Activated naive CD8-positive, alpha-beta T cell treated with anti-CD3 and anti-CD28 coated beads, Interleukin-2, amount 10 ng/mL, durations not matched to agents 7 days and 5 days (primary cell): ENCODE data around the gene IL1RAPL2. TPM values are rescaled to one million over a fixed set of nuclear protein-coding genes. Genes with fewer than 3 reads are reported as not detected.

Experiments used
- ATAC-seq: fragments of 150-1000 bp; cut with Tn5 transposase; one replicate; pipeline ENCODE4 v1.10.0; 2021; ENCODE audit warnings: low read depth, moderate library complexity
- POLR2A ChIA-PET: fragments of 350-600 bp; sonication (Branson Sonifier 250); formaldehyde crosslinking; loops from one replicate; lab custom pipeline; 2021; ENCODE audit warnings: antibody characterized with exemption; lab: Charles Lee
- DNase-seq: peaks from one replicate; pipeline ENCODE4 v3.0.0; 2021
- H3K27ac Mint-ChIP-seq: one replicate; pipeline ENCODE4 v1.8.0; 2022; ENCODE audit warnings: mild to moderate bottlenecking, mixed read lengths
- H3K27me3 Mint-ChIP-seq: one replicate; pipeline ENCODE4 v1.8.0; 2022; ENCODE audit warnings: mild to moderate bottlenecking, moderate library complexity, mixed read lengths
- H3K36me3 Mint-ChIP-seq: one replicate; pipeline ENCODE4 v1.8.0; 2021; ENCODE audit warnings: mild to moderate bottlenecking, mixed read lengths
- H3K4me1 Mint-ChIP-seq: one replicate; pipeline ENCODE4 v1.8.0; 2021; ENCODE audit warnings: mixed read lengths
- H3K4me3 Mint-ChIP-seq: one replicate; pipeline ENCODE4 v1.8.0; 2022; ENCODE audit warnings: mild to moderate bottlenecking, moderate library complexity, mixed read lengths
- H3K9me3 Mint-ChIP-seq: one replicate; pipeline ENCODE4 v1.8.0; 2021; ENCODE audit warnings: mixed read lengths
- total RNA-seq, 2 experiments: library from RNA; stranded (reverse); gene quantifications; one replicate each; pipeline ENCODE4 v1.2.3, GENCODE V29; 2021

The IL1RAPL2 gene
- total RNA-seq, 2 experiments from 2014 or later, result not detected

DNA sequence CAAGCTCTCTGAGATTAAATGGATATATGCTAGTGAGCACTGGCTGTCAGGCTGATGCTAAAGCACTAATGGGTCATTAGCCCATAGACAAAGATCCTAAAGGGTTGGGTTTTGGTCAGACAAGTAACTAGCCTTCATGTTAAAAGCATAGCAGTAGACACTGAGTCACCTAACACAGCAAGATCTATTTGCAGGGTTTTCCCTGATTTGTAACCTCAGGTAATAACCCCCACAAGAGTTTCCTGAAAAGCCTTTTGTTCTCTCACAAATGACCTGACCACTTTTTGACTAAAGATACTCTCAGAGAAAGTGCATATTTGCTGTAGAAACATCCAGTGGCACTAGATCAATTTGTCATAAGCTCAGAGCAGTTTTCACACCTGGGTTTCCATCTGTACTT lies 905.6 kb downstream of the IL1RAPL2 start:
- Mint-ChIP-seq H3K4me1 (no peaks in the 10 kb centered on the region), H3K36me3 (no peaks in the 10 kb centered on the region), H3K27ac (no peak overlapping the region), H3K27me3 (no peaks in the 10 kb centered on the region), H3K4me3 (no peak overlapping the region), H3K9me3 (no peaks in the 10 kb centered on the region)
- DNase-seq, result no peak
- POLR2A ChIA-PET, result no interaction called here
- ATAC-seq, result no peak

DNA sequence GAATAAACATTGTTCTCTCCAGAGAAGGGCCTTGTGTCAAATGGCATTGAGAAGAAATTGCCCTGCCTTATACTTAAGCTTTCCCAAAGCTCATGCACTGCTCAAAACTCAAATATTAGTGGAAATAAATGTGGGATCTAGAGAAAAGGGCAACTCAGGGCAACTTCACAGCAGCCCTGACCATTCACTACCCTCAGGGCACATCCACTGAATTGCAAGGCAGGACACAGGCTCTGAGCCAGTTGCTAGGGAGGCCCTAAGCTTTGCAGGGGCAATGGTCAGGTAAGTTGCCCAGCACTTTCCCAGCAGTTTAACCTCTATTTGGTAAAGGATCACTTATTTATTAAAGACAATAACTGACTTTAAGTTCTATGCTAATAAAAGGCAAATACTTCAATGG lies 909.8 kb downstream of the IL1RAPL2 start:
- H3K36me3 Mint-ChIP-seq, result no peaks in the 10 kb centered on the region
- no peak for ATAC-seq
- no peaks in the 10 kb centered on the region for H3K27me3 Mint-ChIP-seq
- H3K4me1 Mint-ChIP-seq, result no peaks in the 10 kb centered on the region
- no peak overlapping the region for H3K4me3 Mint-ChIP-seq
- no peak overlapping the region for H3K27ac Mint-ChIP-seq
- DNase-seq, result no peak
- H3K9me3 Mint-ChIP-seq, result no peaks in the 10 kb centered on the region
- POLR2A ChIA-PET, result no interaction called here

DNA sequence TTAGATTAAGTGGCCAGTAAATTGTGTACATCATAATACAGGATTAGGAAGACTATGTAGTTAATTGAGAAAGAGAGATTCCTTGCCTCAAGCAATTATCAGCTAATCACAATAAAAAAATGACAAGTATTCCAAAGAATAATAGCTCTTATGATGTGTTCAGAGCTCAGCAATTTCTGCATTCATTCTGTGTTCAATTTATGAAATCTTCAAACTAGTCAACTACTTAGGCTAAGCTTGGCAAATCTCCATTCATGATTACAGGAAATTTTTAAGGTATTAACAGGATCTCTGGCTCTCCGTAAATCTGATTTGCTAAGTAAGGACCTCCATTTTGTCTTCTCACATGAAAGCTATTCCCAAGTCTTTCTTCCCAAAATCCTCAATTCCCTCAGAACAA lies 911.4 kb downstream of the IL1RAPL2 start:
- Mint-ChIP-seq H3K27ac (no peak overlapping the region), H3K27me3 (no peaks in the 10 kb centered on the region), H3K4me1 (no peaks in the 10 kb centered on the region), H3K9me3 (no peaks in the 10 kb centered on the region), H3K36me3 (no peaks in the 10 kb centered on the region), H3K4me3 (no peak overlapping the region)
- POLR2A ChIA-PET, result no interaction called here
- no peak for DNase-seq
- no peak for ATAC-seq

DNA sequence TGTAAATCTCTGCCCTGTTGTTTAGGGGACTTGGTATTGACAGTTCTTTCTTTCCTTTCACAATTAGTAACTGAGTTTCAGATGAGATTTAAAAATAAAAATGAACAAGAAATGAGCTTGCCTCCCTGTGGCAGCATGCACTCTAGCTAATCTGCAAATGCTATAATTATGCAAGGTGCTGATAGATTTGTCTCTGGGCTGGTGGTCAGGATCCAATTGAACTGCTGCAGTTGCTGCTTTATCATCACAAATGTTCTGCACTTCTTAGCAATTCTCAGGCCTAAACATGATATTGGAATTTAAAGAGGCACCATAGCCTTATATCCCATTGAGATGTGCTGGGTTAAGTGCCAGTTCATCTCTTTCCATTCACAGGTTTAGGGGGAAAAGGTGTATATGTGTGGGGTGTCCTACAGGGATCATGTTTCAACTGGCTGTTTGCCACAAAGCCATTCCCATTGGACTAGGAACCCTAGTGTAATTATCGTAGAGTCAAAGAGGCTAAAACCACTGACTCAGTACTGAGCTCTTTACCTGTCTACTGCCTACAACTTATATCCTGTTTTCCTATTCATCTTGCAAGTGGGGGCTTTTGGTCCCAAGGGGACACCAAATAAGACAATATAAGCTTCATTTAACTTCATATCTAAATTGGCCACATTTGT lies 914.8 kb downstream of the IL1RAPL2 start:
- no peak overlapping the region for H3K4me3 Mint-ChIP-seq
- DNase-seq, result no peak
- POLR2A ChIA-PET, result no interaction called here
- H3K4me1 Mint-ChIP-seq, result no peaks in the 10 kb centered on the region
- no peaks in the 10 kb centered on the region for H3K9me3 Mint-ChIP-seq
- H3K27me3 Mint-ChIP-seq, result no peaks in the 10 kb centered on the region
- no peaks in the 10 kb centered on the region for H3K36me3 Mint-ChIP-seq
- no peak overlapping the region for H3K27ac Mint-ChIP-seq
- no peak for ATAC-seq

DNA sequence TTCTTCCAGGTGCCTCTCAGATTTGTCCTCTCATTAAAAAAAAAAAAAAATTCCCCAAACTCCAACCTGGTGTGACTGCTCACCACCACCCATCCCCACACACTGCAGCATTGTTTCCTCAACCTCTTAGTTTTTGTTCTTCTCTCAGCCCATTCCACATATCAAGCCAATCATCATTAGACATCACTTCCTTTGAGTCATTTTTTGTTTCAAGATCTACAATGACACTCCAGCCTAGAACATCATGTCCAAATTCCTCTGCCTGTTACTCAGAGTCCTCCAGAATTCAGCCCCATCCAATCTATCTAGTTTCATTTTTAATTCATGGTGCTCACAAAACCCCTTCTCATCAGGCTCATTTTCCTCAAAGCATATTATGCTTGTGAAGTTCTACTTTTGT lies 917.0 kb downstream of the IL1RAPL2 start:
- Mint-ChIP-seq H3K27ac (no peak overlapping the region), H3K27me3 (no peaks in the 10 kb centered on the region), H3K4me1 (no peaks in the 10 kb centered on the region), H3K9me3 (no peaks in the 10 kb centered on the region), H3K36me3 (no peaks in the 10 kb centered on the region), H3K4me3 (no peak overlapping the region)
- POLR2A ChIA-PET, result no interaction called here
- DNase-seq (no peak), ATAC-seq (no peak)

DNA sequence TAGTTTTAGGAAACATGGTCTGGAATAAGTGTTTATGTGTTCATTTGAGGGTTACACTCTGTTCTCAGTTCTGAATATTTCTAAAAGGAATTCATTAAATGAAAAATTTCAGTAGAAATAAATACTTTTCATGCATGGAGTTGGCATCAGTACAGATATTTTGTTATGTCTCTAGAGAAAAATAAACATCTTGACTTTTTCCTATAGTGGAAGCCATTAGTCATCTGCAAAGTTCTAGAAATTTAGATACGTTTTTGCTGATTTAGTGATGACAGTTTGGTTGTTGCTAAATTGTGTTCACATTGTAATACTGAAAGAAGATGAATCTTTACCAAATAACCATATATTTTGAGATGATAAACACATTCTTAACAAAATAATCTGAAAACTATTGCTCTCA lies 922.7 kb downstream of the IL1RAPL2 start:
- POLR2A ChIA-PET, result no interaction called here
- Mint-ChIP-seq H3K27ac (no peak overlapping the region), H3K27me3 (no peaks in the 10 kb centered on the region), H3K9me3 (no peaks in the 10 kb centered on the region), H3K36me3 (no peaks in the 10 kb centered on the region), H3K4me3 (no peak overlapping the region), H3K4me1 (no peaks in the 10 kb centered on the region)
- ATAC-seq, result no peak
- no peak for DNase-seq

DNA sequence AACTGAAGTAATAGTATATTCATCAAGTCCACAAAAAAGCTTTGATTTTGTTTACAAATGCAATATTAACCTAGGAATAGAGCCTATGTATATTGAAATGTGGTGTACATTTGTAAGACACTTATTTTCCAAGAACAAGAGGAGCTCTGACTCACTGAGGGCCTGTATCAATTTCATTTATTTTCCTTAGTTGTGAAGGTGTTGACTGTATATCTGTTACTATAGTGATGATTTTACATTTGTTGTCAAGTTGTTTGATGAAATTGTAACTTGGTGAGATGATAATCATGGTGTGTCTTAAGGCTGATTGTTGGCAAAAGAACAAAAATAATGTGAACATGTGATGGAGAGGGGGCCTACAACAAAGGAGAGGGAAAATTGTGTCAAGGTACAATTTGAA lies 929.4 kb downstream of the IL1RAPL2 start:
- no peak for ATAC-seq

DNA sequence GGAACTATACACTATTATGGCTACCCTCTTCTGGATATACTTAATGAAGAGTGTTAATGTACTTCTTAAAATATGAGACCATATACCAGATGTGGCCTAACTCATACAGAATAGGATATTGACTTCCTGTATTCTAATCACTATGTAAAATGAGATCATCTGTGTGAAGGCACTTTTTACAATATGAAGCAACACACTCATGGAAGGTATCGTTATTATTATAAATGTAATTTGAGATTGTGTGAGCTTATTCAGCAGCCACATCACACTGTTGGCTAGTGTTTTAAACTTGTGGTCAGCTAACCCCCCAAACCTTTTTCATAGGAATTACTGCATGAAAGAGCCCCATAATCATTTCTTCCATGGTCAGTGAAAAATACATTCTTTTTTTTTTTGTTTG lies 936.3 kb downstream of the IL1RAPL2 start:
- Mint-ChIP-seq H3K27me3 (no peaks in the 10 kb centered on the region), H3K27ac (no peak overlapping the region)

More for the DNA sequence above, 929.4 kb downstream of the IL1RAPL2 start:
- no peaks in the 10 kb centered on the region for H3K4me1 Mint-ChIP-seq
- DNase-seq, result no peak
- no peaks in the 10 kb centered on the region for H3K9me3 Mint-ChIP-seq
- H3K4me3 Mint-ChIP-seq, result no peak overlapping the region
- POLR2A ChIA-PET, result no interaction called here
- no peaks in the 10 kb centered on the region for H3K27me3 Mint-ChIP-seq
- no peaks in the 10 kb centered on the region for H3K36me3 Mint-ChIP-seq
- H3K27ac Mint-ChIP-seq, result no peak overlapping the region

DNA sequence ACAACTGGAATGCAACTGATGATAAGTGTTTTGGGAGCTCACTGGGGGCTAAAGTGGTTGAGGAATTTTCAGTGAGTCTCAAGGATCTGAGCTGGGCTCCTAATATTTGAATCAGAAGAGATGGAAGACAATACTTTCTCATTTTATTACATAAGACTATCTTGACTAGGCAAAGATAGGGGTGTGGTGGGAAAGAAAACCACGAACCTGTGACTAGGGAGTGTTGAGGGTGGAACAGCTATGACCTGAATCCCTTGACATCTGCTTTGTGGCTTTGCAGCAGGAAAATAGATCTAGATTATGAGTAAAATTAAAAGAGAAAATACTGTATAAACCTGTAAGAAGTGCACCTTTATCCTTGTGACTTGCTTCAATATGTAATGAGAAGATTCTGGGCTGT lies 949.6 kb downstream of the IL1RAPL2 start:
- Mint-ChIP-seq H3K4me3 (no peak overlapping the region), H3K36me3 (no peaks in the 10 kb centered on the region), H3K9me3 (no peaks in the 10 kb centered on the region), H3K27ac (no peak overlapping the region), H3K4me1 (no peaks in the 10 kb centered on the region), H3K27me3 (no peaks in the 10 kb centered on the region)
- no peak for DNase-seq
- ATAC-seq, result no peak
- POLR2A ChIA-PET, result no interaction called here

More for the DNA sequence above, 936.3 kb downstream of the IL1RAPL2 start:
- no peak for DNase-seq
- Mint-ChIP-seq H3K9me3 (no peaks in the 10 kb centered on the region), H3K4me1 (no peaks in the 10 kb centered on the region), H3K4me3 (no peak overlapping the region), H3K36me3 (no peaks in the 10 kb centered on the region)
- POLR2A ChIA-PET, result no interaction called here
- no peak for ATAC-seq

DNA sequence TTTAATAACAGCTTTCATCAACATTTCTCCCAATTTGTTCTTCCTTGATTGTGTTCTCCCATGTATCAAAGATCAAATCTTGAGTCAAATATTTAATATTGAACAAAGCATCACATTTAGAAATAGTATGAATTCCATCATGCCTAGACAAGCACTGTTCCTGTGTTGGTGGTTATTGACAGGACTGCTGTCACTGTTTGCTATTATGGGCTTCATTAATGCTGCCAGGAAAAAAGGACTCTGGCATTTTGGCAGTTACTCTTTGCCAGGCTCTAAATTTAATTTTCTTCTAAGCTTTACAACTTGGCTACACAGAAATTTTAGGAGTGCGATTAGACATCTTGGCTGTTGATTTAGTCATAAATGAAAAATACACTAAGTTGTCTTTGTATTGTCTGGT lies 960.4 kb downstream of the IL1RAPL2 start:
- H3K4me1 Mint-ChIP-seq, result no peaks in the 10 kb centered on the region
- DNase-seq (no peak), ATAC-seq (no peak)
- no peaks in the 10 kb centered on the region for H3K9me3 Mint-ChIP-seq
- POLR2A ChIA-PET, result no interaction called here
- no peaks in the 10 kb centered on the region for H3K36me3 Mint-ChIP-seq
- no peak overlapping the region for H3K4me3 Mint-ChIP-seq
- H3K27ac Mint-ChIP-seq, result no peak overlapping the region
- no peaks in the 10 kb centered on the region for H3K27me3 Mint-ChIP-seq

DNA sequence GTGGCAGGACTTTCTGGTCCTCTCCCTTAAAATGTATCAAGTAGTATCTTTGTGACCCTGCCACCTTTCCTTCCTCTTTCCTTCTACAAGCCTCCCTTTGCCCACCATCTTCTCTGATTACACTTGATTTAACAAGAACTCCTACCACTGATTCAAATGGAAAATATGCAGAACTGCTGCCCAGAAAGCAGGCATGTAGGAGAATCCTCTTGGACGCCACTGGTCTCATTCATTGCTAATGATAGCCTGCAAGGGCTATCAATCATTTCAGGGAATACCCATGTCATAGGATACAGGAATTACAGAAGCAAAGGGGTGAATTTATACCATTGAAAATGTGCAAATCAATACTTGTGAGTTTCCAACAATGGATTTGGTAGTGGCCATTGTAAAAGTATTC lies 961.8 kb downstream of the IL1RAPL2 start:
- DNase-seq, result no peak
- no peaks in the 10 kb centered on the region for H3K27me3 Mint-ChIP-seq
- no peak overlapping the region for H3K4me3 Mint-ChIP-seq
- H3K4me1 Mint-ChIP-seq, result no peaks in the 10 kb centered on the region
- H3K36me3 Mint-ChIP-seq, result no peaks in the 10 kb centered on the region
- no peak for ATAC-seq
- no peaks in the 10 kb centered on the region for H3K9me3 Mint-ChIP-seq
- H3K27ac Mint-ChIP-seq, result no peak overlapping the region
- POLR2A ChIA-PET, result no interaction called here

DNA sequence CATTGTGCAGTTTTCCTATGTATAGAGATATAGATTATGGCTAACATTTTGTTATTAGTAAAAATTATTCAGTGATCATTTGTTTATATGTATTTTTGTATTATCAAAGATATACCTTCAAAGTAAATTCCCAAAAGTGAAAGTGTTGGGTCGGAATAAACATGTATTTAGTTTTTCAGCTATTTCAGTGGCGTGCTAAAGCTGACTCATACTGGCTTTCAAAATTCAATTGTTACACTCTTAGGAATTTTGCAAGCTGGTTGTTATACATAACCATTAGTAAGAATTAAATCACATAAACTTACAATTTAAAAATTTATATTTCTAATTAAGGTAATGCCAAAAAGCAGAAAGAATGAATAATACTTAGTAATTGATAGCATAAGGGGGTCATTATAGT lies 968.0 kb downstream of the IL1RAPL2 start:
- Mint-ChIP-seq H3K4me3 (no peak overlapping the region), H3K27ac (no peak overlapping the region), H3K27me3 (no peaks in the 10 kb centered on the region), H3K9me3 (no peaks in the 10 kb centered on the region), H3K36me3 (no peaks in the 10 kb centered on the region), H3K4me1 (no peaks in the 10 kb centered on the region)
- POLR2A ChIA-PET, result no interaction called here
- ATAC-seq, result no peak
- no peak for DNase-seq

DNA sequence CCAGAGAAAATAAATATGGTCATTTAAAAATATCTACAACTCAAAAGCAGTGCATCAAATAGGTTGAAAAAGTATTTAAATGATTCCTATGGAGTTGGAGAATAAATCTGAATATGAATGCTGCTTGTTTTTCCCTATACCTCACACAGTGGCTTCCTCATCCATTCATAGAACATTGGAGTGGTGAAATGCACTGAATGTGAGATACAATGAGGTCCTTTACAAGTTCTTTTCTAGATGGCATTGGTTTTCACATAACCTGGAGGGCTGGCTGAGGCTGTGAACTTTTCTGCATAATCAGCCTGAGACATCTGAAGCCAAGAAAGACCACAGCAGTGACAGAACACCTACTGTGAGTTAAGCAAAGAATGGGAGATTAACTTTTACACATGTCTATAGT lies 977.3 kb downstream of the IL1RAPL2 start:
- Mint-ChIP-seq H3K9me3 (peaks cover 2% of the 10 kb centered on the region), H3K4me1 (no peaks in the 10 kb centered on the region), H3K36me3 (no peaks in the 10 kb centered on the region), H3K27me3 (no peaks in the 10 kb centered on the region), H3K4me3 (no peak overlapping the region), H3K27ac (no peak overlapping the region)
- no peak for DNase-seq
- ATAC-seq, result no peak
- POLR2A ChIA-PET, result no interaction called here

DNA sequence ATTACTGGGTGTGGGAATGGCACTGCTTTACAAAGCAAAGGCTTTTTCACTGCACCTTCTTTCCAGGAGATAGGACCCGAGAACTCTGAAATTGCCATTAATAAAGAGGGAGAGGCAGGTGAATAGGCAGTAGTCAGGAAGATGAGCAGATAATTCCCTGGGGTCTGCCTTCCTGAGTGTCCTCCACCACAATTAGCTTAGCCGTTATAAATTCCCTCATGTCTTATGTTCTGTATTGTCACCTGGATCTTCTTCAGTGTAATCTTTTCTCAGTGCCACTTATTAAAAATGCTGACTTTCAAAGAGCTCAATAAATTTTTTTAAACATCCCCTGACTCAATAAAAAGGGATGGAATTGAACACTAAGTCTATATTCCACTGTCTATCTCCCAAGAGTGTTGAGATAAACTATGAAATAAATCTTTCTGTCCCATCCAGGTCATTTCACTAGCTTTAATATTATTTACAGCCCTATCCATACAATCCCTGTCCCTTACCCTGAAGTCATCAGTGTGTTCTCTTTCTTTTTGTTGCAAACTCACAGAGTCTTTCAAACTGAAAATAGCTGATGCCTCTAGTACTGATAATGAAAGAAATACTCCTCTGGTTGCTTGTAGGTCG lies 984.2 kb downstream of the IL1RAPL2 start:
- Mint-ChIP-seq H3K4me1 (no peaks in the 10 kb centered on the region), H3K36me3 (no peaks in the 10 kb centered on the region), H3K4me3 (no peak overlapping the region), H3K27ac (no peak overlapping the region), H3K9me3 (peaks cover 1% of the 10 kb centered on the region), H3K27me3 (no peaks in the 10 kb centered on the region)
- POLR2A ChIA-PET, result no interaction called here
- ATAC-seq (no peak), DNase-seq (no peak)
